Right lobe of liver (tissue), 4 donors: Measurements from ENCODE around the gene PRM3.
"Not testable (repeated sequence)": the region's sequence is repeated elsewhere in the genome, so short reads cannot be mapped to it uniquely, and the experiment has no call there.

Experiments used
- CTCF ChIP-seq, 4 donors: fragments of 200-600 bp in 3 of 4; fragments of 450-650 bp in 1 of 4; IDR thresholded peaks; one replicate each; pipeline versions ENCODE4 v1.5.1 to v1.8.0; 2016 to 2022; ENCODE audit warnings: antibody characterized with exemption in 4 of 4, mild to moderate bottlenecking in 2 of 4
- POLR2A ChIP-seq: fragments of 450-650 bp; IDR thresholded peaks from one replicate; pipeline ENCODE4 v1.6.1; 2017; ENCODE audit warnings: antibody characterized with exemption, mild to moderate bottlenecking
- donor health status: DM: no; HTN: no; CAD: no.
- donor health status: DM: no; HTN: no; CAD: no.
- donor health status: DM: no; HTN: yes; CAD: no.

- not testable (repeated sequence) for TF ChIP-seq CTCF (IDR thresholded peaks at IDR 0.05); POLR2A
These were observed 25.6 kb upstream of the PRM3 start for GRCh38 chr16:11298950-11299547.
